Upper lobe of left lung (tissue), 6 donors: ENCODE data around the gene NAGA. TPM values are rescaled to one million over a fixed set of nuclear protein-coding genes. Genes with fewer than 3 reads are reported as not detected.
A peak's percentile ranks its signal among the peaks of the same experiment; 100 is the strongest.

Experiments used
- ATAC-seq, 2 donors: fragments of 200-7000 bp; cut with Tn5 transposase; one replicate each; pipeline ENCODE4 v1.9.1; 2022; ENCODE audit warnings: mild to moderate bottlenecking in 2 of 2, moderate library complexity in 2 of 2; ENCODE audit not compliant: low FRiP score in 2 of 2
- DNase-seq, 2 donors: peaks; one replicate each; pipeline ENCODE4 v3.0.0-alpha.2; 2019 to 2020
- H3K27ac ChIP-seq, 4 donors: fragments of 200-600 bp; sonication (generic); one replicate each; pipeline ENCODE4 v1.5.1; 2016 to 2019
- H3K27me3 ChIP-seq, 4 donors: fragments of 200-600 bp; sonication (generic); one replicate each; pipeline ENCODE4 v1.5.1; 2017 to 2019
- H3K36me3 ChIP-seq, 4 donors: fragments of 200-600 bp; sonication (generic); one replicate each; pipeline ENCODE4 v1.5.1; 2016 to 2019
- H3K4me1 ChIP-seq, 4 donors: fragments of 200-600 bp; sonication (generic); one replicate each; pipeline ENCODE4 v1.5.1; 2018 to 2019
- H3K4me3 ChIP-seq, 4 donors: fragments of 200-600 bp; sonication (generic); one replicate each; pipeline ENCODE4 v1.5.1; 2017 to 2019; ENCODE audit warnings: mild to moderate bottlenecking in 2 of 4, moderate library complexity in 1 of 4
- H3K9me3 ChIP-seq, 4 donors: fragments of 200-600 bp; sonication (generic); one replicate each; pipeline ENCODE4 v1.5.1; 2018 to 2019
- CTCF ChIP-seq, 6 experiments: fragments of 450-650 bp in 4 of 6; fragments of 200-600 bp in 2 of 6; sonication (generic) in 2 of 6; IDR thresholded peaks; one replicate each; pipeline ENCODE4 v1.5.1; 2016 to 2019; ENCODE audit warnings: antibody characterized with exemption in 6 of 6
- EP300 ChIP-seq, 4 donors: sonication (generic); formaldehyde crosslinking; IDR thresholded peaks; one replicate each; pipeline ENCODE4 v1.5.1; 2017; ENCODE audit warnings: antibody characterized with exemption in 4 of 4, control low read depth in 2 of 4
- POLR2A ChIP-seq, 4 donors: fragments of 450-650 bp; IDR thresholded peaks; one replicate each; pipeline ENCODE4 v1.5.1; 2016 to 2017; ENCODE audit warnings: antibody characterized with exemption in 4 of 4, mild to moderate bottlenecking in 2 of 4
- POLR2AphosphoS5 ChIP-seq, 2 donors: sonication (generic); formaldehyde crosslinking; IDR thresholded peaks; one replicate each; pipeline ENCODE4 v1.5.1; 2017; ENCODE audit warnings: antibody characterized with exemption in 2 of 2
- WGBS, 2 donors: methylation state at CpG; one replicate each; pipeline ENCODE4 v1.1.5; 2017 to 2018; 5-methylcytosine and 5-hydroxymethylcytosine counted together
- total RNA-seq, 6 donors: library from RNA; depleted of rRNA in 4 of 6; stranded (reverse); fragments of >200 nt in 4 of 6; gene quantifications; one replicate each; pipeline versions ENCODE4 v1.1.0 to v1.2.1, GENCODE V29; 2016 to 2021
- donor health status: DM: no; HTN: no; CAD: no; lungs with moderate emphysema.
- donor health status: DM: no; HTN: yes; CAD: no; lungs with severe emphysema.

NAGA gene
- total RNA-seq, 6 donors from 2014 or later: 25.5 to 42.3 (median 34.4) TPM

DNA sequence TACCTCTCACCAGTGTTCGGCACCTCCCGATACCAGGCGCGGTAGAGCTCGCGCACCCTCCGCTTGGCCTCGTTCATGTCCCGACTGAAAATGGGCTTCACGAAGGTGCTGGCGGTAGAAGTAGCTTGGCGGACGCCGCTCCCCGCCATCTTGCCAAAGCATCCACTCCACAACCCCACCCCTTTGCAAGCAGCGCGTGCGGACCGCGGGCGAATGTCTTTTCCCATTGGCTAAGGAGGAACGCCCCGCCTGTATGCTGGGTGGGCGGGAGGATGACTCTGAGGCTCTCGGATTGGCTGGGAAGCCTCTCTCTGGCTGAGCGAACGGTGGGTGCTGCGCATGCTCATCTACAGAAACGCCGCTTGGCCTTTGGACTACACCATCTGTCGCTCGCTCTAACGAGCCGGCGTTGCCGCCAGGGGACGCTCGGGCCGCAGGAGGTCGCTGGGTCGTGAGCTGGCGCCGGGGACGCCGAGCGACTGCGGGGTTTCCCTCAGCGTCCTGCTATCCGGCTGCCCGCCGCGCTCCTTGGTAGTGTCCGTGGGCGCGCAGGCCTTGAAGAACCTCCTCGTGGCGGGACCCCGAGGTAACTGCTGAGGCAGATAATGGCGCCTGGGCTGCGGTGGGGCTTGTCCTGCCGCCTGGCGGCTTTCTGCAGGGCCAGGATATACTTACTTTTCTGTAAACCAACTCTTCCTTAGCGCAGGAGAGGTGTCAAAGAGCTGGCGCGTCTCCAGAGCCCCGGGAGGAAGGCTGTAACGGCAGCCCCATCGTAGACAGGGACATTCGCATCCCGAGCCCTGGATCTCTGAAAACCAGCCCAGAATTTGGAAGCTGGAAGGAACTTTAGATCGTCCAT lies 20.2 kb upstream of the NAGA start, which contains the start of gene NDUFA6:
TSS of gene NDUFA6 (minus strand) at position 177 of the 859 bp plus-strand sequence. CDS start at position 149, 28 bp downstream.
- Histone ChIP-seq H3K9me3 (no peaks in the 10 kb centered on the region), H3K36me3 (peaks cover 8 to 14% (median 10%) of the 10 kb centered on the region in 4 donors), H3K4me1 (peaks cover 19 to 23% (median 21%) of the 10 kb centered on the region in 4 donors), H3K4me3 (peak within 1 kb of the TSS; percentile 66 to 89 (median 86)), H3K27ac (peak within 1 kb of the TSS; percentile 94 to 99 (median 95)), H3K27me3 (no peaks in the 10 kb centered on the region)
- 0 to 1% methylated on average over 14 to 64 of the region's 71 CpGs for WGBS, 2 donors
- peak; percentile 99 to 100 for DNase-seq
- TF ChIP-seq CTCF (IDR thresholded peaks at IDR 0.05): peak; percentile 85 to 99 (median 98)
- peak in 1 of 4 donors; percentile 69 for TF ChIP-seq EP300 (IDR thresholded peaks at IDR 0.05)
- TF ChIP-seq POLR2A (IDR thresholded peaks at IDR 0.05): peak; percentile 10 to 98 (median 92)
- TF ChIP-seq POLR2AphosphoS5 (IDR thresholded peaks at IDR 0.05): peak; percentile 91 to 95
- ATAC-seq: peak; percentile 98 to 99

- Histone ChIP-seq H3K27me3 (no peaks in the 10 kb centered on the region), H3K27ac (peak overlapping the region in 1 of 4 donors; percentile 34), H3K4me3 (no peak overlapping the region), H3K9me3 (no peaks in the 10 kb centered on the region), H3K36me3 (peaks cover 13 to 59% (median 36%) of the 10 kb centered on the region in 4 donors), H3K4me1 (peaks cover 16 to 31% (median 22%) of the 10 kb centered on the region in 4 donors)
- no peak for ATAC-seq
- no peak for TF ChIP-seq EP300 (IDR thresholded peaks at IDR 0.05)
- TF ChIP-seq POLR2A (IDR thresholded peaks at IDR 0.05): no peak
- no peak for TF ChIP-seq POLR2AphosphoS5 (IDR thresholded peaks at IDR 0.05)
- no peak for TF ChIP-seq CTCF (IDR thresholded peaks at IDR 0.05)
- DNase-seq: no peak
- WGBS, 2 donors: 60 to 70% methylated on average over 6 of the region's 6 CpGs
Measured at GRCh38 chr22:42086051-42086450, 15.4 kb upstream of the NAGA start.

GRCh38 chr22:42084874-42085273 lies 14.3 kb upstream of the NAGA start:
- ATAC-seq (no peak), DNase-seq (peak in 1 of 2 donors; percentile 49)
- Histone ChIP-seq H3K27me3 (no peaks in the 10 kb centered on the region), H3K4me3 (no peak overlapping the region), H3K4me1 (peaks cover 21 to 36% (median 29%) of the 10 kb centered on the region in 4 donors), H3K9me3 (no peaks in the 10 kb centered on the region), H3K36me3 (peaks cover 13 to 59% (median 36%) of the 10 kb centered on the region in 4 donors), H3K27ac (no peak overlapping the region)
- TF ChIP-seq POLR2A (IDR thresholded peaks at IDR 0.05) (no peak), POLR2AphosphoS5 (IDR thresholded peaks at IDR 0.05) (no peak), EP300 (IDR thresholded peaks at IDR 0.05) (no peak), CTCF (IDR thresholded peaks at IDR 0.05) (no peak)
- 94 to 96% methylated on average over 8 of the region's 8 CpGs for WGBS, 2 donors

- Histone ChIP-seq H3K4me3 (no peak overlapping the region), H3K36me3 (peaks cover 13 to 64% (median 36%) of the 10 kb centered on the region in 4 donors), H3K27ac (no peak overlapping the region), H3K9me3 (no peaks in the 10 kb centered on the region), H3K4me1 (peaks cover 21 to 36% (median 29%) of the 10 kb centered on the region in 4 donors), H3K27me3 (no peaks in the 10 kb centered on the region)
- DNase-seq: no peak
- ATAC-seq: no peak
- no peak for TF ChIP-seq CTCF (IDR thresholded peaks at IDR 0.05)
- no peak for TF ChIP-seq EP300 (IDR thresholded peaks at IDR 0.05)
- TF ChIP-seq POLR2A (IDR thresholded peaks at IDR 0.05): no peak
- TF ChIP-seq POLR2AphosphoS5 (IDR thresholded peaks at IDR 0.05): no peak
- 89 to 94% methylated on average over 4 of the region's 4 CpGs for WGBS, 2 donors
Measured at GRCh38 chr22:42083119-42083518, 12.5 kb upstream of the NAGA start.
